HEK293T (cell line): ENCODE measurements around the gene CLMP.

Experiments
- ELF4 ChIP-seq: fragments of 450-650 bp; IDR thresholded peaks from 2 replicates; pipeline ENCODE4 v1.6.1; 2017; ENCODE audit warnings: antibody characterized with exemption
- FOXM1 ChIP-seq: fragments of 450-650 bp; IDR thresholded peaks from 2 replicates; pipeline ENCODE4 v1.6.1; 2017; ENCODE audit warnings: mild to moderate bottlenecking, borderline replicate concordance
- SP1 ChIP-seq: fragments of 450-650 bp; IDR thresholded peaks from 2 replicates; pipeline ENCODE4 v1.6.1; 2017

DNA sequence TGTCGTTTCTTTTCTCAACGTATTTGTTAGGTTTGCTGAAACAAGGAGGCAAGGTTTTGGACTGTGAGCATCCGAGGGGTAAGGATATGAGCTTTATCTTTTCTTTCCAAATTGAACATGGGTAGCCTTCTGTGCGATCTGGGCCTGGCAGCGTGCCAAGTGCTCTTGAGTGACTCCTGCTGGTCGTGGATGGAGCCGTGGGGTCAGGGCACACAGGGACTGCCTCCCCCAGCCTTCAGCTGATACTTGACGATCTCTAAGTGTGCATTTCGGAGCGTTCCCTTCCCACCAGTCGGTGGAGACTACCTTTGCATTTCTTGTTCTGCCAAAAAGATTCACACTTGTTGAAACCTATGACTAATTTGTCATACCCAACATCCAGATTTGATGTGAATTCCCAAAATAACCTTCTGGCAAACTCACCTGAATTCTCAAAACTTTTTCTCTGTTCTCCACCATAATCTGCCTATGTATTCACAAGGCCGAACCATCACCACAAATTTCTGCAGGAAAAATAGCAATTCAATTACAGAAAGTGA, 40.1 kb upstream of the CLMP start:
- no peak for TF ChIP-seq ELF4
- no peak for TF ChIP-seq SP1
- no peak for TF ChIP-seq FOXM1
